PC-3 (cell line): ENCODE results near the gene SYPL1.

ENCODE experiments used
- EZH2 ChIP-seq: fragments of 300-600 bp; sonication (generic); IDR thresholded peaks from one replicate; pipeline ENCODE4 v1.6.1; 2017; ENCODE audit warnings: antibody characterized with exemption, mild to moderate bottlenecking, low read length; ENCODE audit not compliant: unreplicated experiment
- TF ChIP-seq, protein P1 (sequence below): fragments of 300-600 bp; sonication (generic); conservative IDR thresholded peaks from 2 replicates; pipeline ENCODE4 v1.5.1; 2017; ENCODE audit warnings: antibody characterized with exemption, low read depth, mild to moderate bottlenecking, low read length

GRCh38 chr7:106143711-106144337, 31.7 kb upstream of the SYPL1 start:
- TF ChIP-seq, protein P1, sequence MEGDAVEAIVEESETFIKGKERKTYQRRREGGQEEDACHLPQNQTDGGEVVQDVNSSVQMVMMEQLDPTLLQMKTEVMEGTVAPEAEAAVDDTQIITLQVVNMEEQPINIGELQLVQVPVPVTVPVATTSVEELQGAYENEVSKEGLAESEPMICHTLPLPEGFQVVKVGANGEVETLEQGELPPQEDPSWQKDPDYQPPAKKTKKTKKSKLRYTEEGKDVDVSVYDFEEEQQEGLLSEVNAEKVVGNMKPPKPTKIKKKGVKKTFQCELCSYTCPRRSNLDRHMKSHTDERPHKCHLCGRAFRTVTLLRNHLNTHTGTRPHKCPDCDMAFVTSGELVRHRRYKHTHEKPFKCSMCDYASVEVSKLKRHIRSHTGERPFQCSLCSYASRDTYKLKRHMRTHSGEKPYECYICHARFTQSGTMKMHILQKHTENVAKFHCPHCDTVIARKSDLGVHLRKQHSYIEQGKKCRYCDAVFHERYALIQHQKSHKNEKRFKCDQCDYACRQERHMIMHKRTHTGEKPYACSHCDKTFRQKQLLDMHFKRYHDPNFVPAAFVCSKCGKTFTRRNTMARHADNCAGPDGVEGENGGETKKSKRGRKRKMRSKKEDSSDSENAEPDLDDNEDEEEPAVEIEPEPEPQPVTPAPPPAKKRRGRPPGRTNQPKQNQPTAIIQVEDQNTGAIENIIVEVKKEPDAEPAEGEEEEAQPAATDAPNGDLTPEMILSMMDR = no peak
- no peak for TF ChIP-seq EZH2
